DMS53 treated with DMSO at 0.1 percent for 48 hours (cell line): ENCODE data around the gene CDC42BPG.
"Not testable (repeated sequence)": the region's sequence is repeated elsewhere in the genome, so short reads cannot be mapped to it uniquely, and the experiment has no call there.

Source experiments
- DNase-seq: peaks from one replicate; lab custom pipeline; 2025; ENCODE audit not compliant: unreplicated experiment; lab: John Stamatoyannopoulos, UW

Gene CDC42BPG

DNA sequence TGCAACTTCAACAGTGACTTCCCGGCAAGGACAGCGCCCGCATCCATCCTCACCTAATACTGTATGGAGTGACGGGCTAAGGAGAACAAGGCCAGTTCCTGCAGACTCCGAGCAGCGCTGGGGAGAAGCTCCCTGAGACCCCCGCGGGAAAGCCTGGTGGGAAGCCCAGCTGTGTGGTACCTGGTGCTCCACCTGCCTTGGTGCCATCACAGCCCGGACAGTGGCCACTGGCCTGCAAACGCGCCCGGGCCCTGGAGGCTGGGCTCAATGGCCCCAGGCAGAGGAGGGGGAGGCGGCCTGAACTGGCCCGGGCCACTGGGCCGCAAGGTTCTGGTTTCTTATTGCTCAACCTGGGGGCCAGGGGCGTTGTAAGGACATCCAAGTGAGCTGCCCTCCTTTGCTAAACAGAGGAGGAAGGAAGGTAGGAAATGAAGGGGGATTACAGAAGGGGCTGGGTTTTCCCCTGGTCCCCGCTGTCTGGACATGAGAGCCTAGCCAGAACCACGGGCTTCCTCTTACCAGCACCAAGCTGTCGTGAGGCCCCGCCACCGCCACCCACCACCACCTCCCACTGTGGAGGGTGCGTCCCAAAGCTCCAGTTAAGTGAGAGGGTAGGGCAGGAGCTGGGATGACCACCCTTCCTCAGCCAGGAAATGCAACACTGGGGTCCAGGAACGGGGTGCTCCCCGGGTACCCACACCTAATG, 8.5 kb upstream of the CDC42BPG start:
- DNase-seq: no peak

DNA sequence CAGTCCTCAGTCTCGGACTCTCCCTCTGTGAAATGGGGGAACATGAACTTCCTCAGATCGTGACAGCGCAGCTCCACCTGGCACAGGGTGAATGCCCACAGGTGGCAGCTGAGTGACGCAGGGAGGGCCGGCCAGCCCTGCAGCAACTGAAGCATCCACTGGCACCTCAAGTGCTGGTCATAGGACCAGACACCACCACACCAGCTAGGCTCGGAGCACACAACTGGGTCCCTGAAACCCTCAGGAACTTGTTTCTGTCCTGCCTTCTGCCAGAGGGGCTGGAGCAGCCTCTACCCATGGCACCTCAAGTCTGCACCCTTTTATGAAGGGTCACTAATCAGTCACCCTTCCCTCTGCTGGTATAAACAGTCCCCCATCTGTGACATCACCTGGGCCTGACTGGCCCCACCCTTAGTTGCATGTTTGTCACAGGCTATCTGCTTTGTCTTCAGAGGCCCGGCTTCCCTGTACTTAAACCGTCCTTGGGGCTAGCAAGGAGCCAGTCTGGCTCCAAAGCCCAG, 7.4 kb upstream of the CDC42BPG start:
- no peak for DNase-seq

DNA sequence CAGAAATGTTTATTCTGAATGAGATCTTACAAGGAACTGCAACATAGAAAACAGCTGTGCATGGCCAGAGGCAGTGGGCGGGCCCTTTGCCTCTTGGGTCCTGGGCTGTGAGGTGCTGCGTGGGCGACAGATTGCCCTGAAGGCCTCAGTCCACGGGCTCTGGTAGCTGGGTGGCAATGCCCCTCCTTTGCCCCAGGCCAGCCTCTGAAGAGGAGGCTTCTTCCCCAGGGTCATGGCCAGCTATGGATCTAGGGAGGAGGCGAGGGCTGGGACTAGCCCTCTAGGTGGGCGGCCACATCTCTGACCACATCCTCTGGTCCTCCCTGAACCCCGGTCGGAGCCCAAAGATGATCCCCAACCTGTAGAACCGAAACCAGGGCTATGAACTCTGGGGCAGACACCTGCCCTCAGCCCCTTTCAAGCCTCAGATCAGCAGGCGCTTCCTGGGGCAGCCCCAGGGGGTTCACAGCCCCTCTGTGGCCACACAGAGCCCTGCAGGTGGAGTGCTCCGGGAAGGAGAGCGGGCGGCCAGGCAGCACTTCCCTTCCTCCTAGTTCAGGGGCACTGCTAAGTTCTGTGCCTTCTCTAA, 6.6 kb upstream of the CDC42BPG start:
- DNase-seq: no peak

DNA sequence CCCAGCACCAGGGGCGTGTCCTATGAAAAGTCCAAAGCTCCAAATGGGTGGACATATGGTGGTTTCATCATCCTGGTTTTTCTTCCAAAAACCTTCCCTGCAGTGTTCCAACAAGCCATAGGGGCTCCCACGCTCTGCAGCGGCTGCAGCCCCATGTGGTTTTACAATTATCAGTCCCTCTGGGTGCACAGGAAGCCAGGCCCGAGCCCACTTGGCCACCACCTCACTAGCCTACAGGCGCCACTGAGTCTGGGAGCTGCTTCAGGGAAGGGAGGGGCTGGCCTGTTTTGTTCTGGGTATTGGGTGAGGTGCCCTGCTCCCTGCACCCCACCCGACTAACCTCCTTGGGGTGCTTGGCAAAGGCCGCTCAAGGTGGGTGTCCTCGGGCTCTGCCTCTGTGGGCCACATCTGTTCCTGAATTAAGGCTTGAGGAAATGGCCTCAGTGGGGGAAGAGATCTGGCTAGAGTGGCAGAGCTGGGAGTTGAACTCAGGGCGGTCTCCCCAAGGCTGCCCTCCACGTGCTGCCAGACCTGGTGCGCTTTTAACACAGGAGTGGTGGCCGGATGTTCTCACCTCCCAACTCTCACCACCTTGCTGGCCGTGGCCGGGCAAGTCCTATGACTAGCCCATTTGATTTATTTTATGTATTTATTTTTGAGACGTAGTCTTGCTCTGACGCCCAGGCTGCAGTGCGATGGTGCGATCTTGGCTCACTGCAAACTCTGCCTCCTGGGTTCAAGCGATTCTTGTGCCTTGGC, 5.3 kb upstream of the CDC42BPG start:
- no peak for DNase-seq

DNA sequence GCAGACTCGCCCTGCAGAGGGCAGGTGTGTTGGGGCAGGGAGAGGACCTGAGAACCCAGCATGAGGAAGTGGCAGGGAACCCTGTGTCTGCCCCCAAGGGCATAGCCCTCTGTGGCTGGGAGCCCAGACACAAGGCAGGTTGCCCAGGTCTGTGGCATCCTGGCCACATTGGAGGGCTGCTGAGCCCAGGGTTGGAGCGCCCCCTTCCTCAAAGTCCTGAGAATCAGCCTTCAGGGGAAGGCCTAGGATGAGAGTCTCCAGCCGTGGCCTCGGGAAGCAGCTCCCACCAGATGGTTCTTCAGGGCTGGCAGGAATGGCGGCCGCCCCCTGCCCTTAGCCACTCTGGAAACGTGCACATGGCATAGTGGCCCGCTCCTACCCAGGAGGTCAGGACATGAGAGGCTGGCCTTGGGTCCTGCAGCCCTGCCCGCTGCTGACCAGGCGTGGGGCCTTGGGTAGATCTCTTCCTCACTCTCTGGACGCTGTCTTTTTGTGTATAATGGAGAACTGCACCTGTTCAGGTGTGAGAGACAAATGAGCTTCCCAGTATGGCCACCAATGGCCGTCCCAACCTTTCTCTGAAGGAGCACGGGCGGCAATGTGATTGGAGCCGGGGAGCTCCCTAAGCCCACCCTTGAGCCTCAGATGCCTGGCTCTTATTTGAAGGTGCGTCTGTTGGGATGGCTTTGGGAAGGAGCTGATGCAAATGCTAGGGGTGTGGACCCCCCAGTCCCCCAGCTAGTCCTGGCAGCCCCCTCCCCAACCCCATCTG, 4.6 kb upstream of the CDC42BPG start:
- no peak for DNase-seq

DNA sequence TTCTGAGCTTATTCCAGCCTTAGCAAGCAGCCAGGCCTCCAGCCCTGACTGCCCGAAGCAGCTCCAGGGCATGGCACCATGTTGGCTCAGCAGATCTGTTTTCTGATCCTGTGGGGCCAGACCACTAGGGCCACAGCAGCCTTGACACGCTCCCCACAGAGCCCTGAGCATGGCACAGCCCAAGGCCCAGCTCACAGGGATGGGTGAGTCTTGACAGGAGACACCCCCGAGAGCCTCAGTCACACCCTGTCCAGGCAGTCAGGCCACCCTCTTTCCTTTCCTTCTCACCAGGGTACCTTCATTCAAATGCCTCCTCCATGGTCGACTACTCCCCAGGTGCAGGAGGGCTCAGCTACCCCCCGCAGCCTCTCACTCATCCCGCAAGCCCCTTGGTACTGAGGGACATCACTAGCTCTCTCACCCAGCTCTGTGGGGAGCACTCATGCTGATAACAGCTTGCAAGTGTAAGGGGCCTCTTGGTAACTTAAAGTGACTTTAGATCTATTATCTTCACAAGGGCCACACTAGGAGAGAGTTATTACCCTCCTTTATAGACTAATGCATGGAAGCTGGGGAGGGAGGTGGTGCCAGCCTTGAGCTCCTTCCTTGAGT, 3.9 kb upstream of the CDC42BPG start:
- no peak for DNase-seq

DNA sequence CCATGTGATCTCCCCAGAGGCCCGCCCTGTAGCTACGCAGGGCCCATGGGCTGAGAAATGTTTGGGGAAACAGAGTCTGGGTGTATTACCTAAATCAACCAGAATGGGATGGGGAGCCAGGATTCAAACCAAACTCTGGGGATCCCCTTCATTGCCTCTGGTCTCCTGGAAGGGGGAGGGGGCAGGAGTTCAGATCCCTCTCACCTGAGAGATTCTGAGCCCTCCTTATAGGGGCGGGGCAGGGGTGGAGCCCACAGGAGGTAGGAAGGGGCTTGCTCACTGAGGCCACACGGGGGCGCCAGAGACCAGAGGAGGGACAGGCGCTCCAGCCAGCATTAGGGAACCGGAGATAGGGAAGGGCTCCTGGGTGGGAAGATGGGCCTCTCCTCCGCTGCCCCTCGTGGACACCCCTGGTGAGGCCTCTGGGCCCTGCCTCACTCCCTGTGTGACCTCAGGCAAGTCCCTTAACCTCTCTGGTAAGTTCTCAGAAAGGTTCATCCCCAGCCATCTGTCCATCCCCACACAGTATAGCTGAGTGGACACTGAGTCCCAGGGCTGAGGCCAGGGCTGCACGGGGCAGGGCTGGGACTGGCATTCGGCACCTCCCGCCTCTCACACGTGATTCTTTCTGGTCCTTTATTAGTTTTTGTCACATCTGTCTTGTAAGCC, 2.7 kb upstream of the CDC42BPG start:
- peak; percentile 91 for DNase-seq

DNA sequence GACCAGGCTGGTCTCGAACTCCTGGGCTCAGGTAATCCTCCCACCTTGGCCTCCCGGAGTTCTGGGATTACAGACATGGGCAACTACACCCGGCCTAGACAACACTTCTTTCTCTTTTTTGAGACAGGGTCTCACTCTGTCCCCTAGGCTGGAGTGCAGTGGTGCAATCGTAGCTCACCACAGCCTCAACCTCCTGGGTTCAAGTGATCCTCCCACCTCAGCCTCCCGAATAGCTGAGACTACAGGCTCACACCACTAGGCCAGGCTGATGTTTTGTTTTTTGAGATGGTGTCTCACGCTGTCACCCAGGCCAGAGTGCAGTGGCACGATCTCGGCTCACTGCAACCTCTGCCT, 1.3 kb upstream of the CDC42BPG start:
- DNase-seq: not testable (repeated sequence)

DNA sequence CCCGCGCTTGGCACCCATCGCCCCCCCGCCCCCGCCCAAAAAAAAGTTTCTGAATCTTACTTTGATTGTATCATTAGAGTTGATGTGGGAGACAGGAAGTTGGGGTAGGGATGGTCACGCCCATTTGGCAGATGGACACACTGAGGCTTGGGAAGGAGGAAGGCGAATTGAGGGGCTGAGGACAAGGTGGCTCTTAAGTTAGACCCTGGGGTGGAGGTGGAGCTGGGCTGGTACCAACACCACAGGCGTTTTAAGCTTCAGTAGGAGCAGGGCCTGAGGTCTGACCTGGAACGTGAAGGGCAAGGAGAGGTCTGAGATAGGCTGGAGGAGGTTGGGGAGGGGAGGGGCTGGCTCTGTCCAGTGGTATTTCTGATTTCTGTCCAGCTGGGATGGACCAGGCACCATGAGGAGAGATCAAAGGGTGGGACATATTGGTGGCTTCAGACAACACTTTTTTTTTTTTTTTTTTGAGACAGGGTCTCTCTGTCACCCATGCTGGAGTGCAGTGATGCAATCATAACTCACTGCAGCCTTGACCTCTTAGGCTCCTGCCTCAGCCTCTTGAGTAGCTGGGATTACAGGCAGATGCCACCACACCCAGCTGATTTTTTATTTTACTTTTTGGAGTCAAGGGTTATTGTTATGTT, 799 bp upstream of the CDC42BPG start:
- DNase-seq: no peak

DNA sequence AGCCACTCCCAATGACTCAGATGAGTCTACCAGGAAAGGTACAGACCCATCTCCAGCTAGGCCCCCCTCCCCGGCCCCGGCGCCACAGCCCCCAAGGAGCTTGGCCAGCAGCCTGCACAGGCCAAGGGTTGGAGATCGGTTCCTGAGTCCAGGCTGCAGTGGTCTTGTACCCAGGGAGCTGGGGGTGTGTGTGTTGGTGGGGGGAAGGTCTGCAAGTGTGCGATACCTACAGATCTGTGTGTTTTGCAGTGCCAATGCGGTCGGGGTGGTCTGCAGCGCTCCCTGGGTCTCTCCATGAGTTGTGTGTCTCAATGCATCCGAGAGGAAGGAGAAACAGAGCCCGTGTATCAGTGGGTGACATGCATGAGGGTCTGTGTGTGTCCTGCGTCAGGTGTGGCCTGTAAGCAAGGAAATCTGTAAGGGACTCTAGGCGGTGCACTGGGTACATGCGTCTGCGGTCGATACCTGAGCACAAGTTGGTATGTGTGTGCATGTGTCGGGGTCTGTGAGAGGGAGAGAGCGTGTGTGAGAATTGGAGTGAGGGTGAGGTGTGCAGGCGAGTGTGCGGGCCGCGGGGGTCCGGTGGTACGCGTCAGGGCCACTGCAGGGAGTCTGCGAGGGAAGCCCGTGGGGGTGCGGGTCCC, 645 bp downstream of the CDC42BPG start:
- DNase-seq: no peak

DNA sequence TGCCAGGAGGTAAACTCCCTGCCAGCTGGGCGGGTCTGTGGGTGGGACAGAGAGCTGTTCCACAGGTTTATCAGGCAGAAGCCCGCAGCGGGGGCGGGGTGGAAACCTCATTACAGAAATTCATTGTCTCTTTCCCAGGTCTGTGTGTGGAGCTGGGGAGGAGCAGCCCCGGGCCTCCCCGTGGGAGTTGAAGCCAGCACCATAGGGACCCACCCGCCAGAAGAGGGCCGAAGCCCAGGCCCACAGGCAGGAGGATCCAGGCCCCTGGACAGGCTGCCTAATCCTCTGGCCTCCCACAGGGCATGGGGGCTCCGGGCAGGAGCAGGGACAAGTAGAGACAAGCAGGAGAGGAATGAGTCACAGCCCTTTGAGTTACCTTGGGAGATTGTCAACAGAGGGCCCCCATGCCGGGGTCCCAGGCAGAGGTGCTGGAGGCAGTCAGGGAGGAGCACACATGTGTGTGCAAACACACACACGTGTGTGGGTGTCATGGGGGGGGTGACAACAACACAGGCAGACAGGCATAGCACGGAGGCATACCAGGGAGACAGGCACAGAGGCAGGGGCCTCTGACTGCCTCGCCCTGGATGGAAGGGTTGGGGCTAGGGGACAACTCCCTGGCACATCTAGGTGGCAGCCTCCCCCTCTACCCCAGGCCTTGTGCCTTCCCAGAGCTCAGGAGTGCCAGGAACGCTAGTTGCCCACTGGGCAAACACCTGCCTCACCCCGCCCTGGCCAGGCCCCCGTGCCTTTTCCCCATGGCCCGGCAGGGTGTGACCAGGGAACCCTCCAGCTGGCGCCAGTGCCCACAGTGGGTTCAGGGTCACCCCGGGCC, 1.4 kb downstream of the CDC42BPG start:
- peak; percentile 28 for DNase-seq

DNA sequence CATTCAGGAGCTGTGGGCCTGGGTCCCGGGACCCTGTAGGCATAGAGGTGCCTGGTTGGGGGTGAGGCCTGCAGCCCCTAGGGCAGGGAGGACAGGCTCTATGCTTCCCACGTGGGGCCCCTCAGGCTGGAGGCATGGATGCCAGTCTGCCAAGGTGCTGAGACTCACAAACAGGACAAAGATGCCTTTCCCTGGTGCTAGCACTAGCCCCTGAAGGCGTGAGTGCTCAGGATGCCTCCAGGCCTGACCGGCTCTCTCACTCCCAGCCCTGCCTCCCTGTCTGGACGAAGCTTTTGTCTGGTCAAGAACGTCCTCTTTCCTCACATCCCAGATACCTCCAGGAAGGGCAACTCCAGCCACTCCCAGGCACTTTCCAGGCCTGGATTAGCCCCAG, 2.1 kb downstream of the CDC42BPG start:
- DNase-seq: no peak

DNA sequence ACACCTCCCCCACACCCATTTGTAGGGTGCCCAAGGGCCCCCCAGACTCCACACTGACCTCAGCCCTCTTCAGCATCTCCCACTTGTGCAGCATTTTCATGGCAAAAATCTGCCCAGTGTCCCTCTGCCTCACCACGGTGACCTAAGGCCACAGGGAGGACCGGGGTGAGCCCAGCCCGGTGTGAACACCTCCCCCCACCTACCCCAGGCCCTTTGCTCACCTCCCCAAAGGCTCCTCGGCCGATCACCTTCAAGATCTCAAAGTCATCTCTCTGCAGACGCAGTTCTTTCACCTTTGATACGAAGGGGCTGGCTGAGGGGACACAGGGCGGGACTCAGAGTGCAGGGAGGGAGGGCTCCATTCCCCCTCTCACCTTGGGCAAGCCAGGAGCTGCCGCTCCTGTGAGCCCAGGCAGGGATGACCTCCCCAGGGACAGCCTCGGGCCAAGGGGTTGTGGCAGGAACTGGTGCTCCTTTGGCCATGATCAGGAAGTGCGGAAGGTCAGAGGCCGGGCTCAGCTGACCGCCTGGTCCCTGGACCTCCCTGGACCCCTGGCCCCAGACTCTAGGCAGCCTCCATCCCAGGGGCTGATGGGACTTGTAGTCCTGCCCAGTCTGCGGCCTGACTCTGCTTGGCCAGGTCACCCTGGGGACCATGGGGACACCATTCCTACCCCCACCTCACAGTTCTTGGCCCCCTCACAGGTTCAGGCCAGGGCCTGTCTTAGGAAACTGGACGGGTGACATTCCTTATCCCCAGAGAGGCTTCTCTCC, 2.7 kb downstream of the CDC42BPG start:
- no peak for DNase-seq

DNA sequence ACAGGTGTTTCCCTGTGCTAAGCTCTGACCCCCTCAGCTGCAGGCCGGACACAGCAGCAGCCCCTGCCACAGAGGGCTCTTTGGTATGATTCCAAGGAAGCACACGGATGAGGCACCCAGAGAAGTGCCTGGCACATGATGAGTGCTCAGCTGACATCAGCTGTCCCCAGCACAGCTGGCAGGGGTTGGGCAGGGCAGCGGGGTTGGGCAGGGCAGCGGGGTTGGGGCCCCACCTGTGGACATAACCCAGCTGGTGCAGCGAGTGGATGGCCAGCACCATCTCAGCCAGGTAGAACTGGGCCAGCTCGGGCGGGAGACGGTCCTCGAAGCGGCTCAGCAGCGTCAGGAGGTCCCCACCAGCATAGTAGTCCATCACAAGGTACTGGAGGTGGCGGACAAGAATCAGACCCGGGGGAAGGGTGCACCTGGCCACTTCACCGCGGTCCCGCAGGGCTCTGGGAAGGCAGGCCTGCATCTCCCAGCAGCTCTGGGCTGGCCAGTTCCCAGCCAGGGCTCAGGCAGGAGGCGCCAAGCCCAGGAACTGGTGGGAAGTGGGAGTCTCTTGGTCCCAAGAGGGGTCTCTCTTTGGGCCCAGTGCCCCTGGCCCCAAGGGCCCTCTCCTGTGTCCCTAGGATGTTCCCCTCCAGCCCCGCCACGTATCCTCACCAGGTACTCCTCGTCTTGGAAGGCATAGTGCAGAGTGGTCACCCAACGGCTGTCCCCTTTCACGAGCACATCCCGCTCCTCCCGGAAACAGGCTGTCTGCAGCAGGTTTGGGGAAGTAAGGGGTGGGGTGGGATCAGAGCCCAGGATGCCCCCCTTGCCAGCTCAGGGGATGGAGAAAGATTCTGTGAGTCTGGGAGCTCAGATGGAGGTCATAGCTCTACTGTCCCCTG, 4.3 kb downstream of the CDC42BPG start:
- DNase-seq: no peak

DNA sequence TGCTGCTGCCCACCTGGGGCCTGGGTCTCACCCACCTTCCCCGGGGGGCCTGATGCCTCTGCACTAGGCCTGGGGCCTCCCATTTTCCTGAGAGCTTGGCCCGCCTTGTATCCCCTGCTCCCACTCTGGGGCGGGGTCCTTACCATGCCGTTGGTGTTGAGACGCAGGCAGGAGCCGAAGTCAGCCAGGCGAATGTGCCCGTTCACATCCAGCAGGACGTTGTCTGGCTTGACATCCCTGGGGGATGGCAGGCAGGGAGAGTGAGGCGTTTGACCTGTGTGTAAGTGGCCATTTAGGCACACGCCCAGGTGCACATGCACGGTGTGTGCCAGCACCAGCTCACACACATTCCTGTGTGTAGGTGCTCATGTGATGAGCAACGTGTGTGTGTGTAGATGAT, 5.1 kb downstream of the CDC42BPG start:
- no peak for DNase-seq

DNA sequence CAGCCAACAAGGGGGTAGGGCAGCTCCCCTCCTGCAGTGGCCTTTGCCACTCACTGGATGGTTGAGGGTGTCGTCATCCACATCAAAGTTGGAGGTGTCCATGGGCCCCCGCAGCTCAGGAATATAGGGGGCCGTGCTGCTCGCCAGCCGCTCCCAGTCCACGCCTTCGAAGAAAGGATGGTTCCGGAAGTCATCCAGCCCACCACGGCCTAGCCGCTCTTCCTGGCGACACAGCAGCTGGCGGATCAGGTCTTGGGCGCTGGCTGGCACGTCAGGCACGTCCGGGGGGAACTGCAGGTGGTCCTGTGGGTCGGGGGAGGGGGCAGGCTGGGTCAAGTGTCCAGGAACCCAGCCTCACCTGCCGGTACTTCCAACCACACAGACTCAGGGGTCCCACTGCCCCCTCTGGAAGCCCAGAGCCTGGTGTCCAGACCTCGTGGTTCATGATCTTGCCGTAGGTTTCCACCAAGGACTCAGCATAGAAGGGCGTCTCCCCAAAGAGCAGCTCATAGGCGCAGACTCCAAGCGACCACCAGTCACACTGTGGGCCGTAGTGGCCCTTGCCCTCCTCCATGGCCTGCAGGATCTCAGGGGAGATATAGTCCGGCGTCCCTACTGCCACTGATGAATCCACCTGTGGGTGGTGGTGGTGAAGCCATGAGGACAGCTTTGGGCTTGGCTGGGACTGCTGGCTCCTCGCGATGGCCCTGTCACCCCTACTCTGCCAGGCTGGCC, 5.7 kb downstream of the CDC42BPG start:
- no peak for DNase-seq
